ENCODE measurements around the gene GP1BB. TPM values are rescaled to one million over a fixed set of nuclear protein-coding genes. Genes with fewer than 3 reads are reported as not detected.
A peak's percentile ranks its signal among the peaks of the same experiment; 100 is the strongest.
"Not testable (repeated sequence)": the region's sequence is repeated elsewhere in the genome, so short reads cannot be mapped to it uniquely, and the experiment has no call there.

GP1BB gene
- total and polyA plus RNA-seq, 5 donors: 9.0 to 29.5 TPM; not detected in 3

DNA sequence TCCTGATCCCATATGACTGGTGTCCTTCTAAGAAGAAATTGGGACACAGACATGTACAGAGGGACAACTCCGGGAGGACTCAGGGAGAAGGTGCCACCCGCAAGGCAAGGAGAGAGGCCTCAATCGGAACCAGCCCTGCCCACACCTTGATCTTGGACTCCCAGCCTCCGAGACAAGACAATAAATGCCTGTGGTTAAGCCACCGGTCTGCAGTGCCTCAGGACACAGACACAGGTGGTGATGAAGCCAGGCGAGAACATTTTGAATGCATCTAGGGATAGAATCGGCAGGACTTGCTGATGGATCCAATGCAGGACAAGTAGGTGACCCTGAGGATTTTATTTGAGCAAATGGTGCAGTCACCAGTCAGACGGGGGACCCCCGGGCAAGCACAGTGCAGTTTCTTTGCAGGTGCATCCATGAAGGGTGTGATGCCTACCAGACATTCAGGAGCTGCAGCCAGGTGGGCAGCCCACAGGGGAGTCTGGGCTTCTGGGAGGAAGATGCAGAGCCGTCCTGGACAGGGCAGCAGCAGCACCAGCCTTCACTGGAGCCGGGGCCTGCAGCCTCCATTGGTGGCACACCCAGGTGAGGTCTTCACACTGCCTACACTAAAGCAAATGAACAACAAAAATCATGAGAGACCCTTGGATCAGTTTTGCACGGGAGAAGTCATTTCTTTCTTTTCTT, 29.2 kb upstream of the GP1BB start:
- H3K4me1 ChIP-seq (ENCODE audit: control insufficient read depth, insufficient read depth, low read length): no peaks in the 10 kb centered on the region
- H3K4me3 ChIP-seq (ENCODE audit: low read length): no peak overlapping the region
- 91% methylated on average over 12 of the region's 12 CpGs for WGBS
- ATAC-seq (no peak), DNase-seq (no peak)
- H3K9me3 ChIP-seq (ENCODE audit: control insufficient read depth, low read length): no peaks in the 10 kb centered on the region
- H3K27ac ChIP-seq (ENCODE audit: low read length): no peak overlapping the region
- intact Hi-C loops (cut with DNase I): no loop called here
- no peaks in the 10 kb centered on the region for H3K27me3 ChIP-seq (ENCODE audit: control insufficient read depth, insufficient read depth)

DNA sequence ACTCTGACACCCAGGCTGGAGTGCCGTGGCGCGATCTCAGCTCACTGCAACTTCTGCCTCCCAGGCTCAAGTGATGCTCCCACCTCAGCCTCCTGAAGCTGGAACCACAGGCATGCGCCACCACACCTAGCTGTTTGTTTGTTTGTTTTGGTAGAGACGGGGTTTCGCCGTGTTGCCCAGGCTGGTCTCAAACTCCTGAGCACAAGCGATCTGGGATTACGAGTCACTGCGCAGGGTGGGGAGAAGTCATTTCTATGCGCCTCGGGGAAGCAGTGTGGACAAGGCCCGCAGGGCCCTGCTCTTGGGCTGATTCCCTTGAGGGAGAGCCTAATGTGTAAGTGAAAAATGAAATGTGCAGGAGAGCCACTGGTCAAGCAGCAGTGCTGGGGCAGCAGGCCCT, 28.6 kb upstream of the GP1BB start:
- DNase-seq: no peak
- 89% methylated on average over 13 of the region's 13 CpGs for WGBS
- no peaks in the 10 kb centered on the region for H3K9me3 ChIP-seq (ENCODE audit: control insufficient read depth, low read length)
- H3K4me3 ChIP-seq (ENCODE audit: low read length): no peak overlapping the region
- no peak overlapping the region for H3K27ac ChIP-seq (ENCODE audit: low read length)
- intact Hi-C loops (cut with DNase I): no loop called here
- ATAC-seq: no peak
- H3K4me1 ChIP-seq (ENCODE audit: control insufficient read depth, insufficient read depth, low read length): no peaks in the 10 kb centered on the region
- H3K27me3 ChIP-seq (ENCODE audit: control insufficient read depth, insufficient read depth): no peaks in the 10 kb centered on the region

- DNase-seq: no peak
- intact Hi-C loops (cut with DNase I): no loop called here
- Histone ChIP-seq H3K27me3 (ENCODE audit: control insufficient read depth, insufficient read depth) (no peaks in the 10 kb centered on the region), H3K4me3 (ENCODE audit: low read length) (no peak overlapping the region), H3K4me1 (ENCODE audit: control insufficient read depth, insufficient read depth, low read length) (no peaks in the 10 kb centered on the region), H3K9me3 (ENCODE audit: control insufficient read depth, low read length) (no peaks in the 10 kb centered on the region), H3K27ac (ENCODE audit: low read length) (no peak overlapping the region)
- no peak for ATAC-seq
- 91% methylated on average over 2 of the region's 2 CpGs for WGBS
These were observed 26.6 kb upstream of the GP1BB start for GRCh38 chr22:19696504-19697276.

- DNase-seq; ATAC-seq; intact Hi-C loops (cut with DNase I); H3K4me1 ChIP-seq (ENCODE audit: control insufficient read depth, insufficient read depth, low read length); H3K4me3 ChIP-seq (ENCODE audit: low read length); H3K27ac ChIP-seq (ENCODE audit: low read length); H3K9me3 ChIP-seq (ENCODE audit: control insufficient read depth, low read length); H3K27me3 ChIP-seq (ENCODE audit: control insufficient read depth, insufficient read depth): not testable (repeated sequence)
- WGBS: 73% methylated on average over 1 of the region's 1 CpG
These were observed 25.5 kb upstream of the GP1BB start for GRCh38 chr22:19697871-19698270.

DNA sequence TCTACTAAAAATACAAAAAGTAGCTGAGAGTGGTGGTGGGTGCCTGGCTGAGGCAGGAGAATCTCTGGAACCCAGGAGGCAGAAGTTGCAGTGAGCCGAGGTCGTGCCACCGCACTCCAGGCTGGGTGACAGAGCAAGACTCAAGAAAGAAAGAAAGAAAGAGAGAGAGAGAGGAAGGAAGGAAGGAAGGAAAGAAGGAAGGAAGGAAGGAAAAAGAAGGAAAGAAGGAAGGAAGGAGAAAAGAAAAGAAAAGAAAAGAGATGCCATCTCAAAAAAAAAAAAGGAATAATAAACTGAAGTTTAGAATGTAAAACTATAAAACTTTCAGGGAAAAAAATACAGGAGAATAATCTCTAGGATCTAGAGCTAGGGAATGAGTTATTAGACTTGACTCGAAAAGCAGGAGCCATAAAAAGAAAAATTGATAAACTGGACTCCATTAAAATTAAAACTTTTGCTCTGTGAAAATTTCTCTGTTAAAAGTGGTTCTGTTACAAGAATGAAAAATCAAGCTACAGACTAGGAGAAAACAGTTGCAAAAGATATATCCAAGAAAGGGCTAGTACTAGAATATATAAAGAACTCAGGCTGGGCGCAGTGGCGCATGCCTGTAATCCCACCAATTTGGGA, 22.4 kb upstream of the GP1BB start:
- no peak overlapping the region for H3K4me3 ChIP-seq (ENCODE audit: low read length)
- intact Hi-C loops (cut with DNase I): no loop called here
- H3K9me3 ChIP-seq (ENCODE audit: control insufficient read depth, low read length): no peaks in the 10 kb centered on the region
- ATAC-seq: no peak
- DNase-seq: no peak
- no peaks in the 10 kb centered on the region for H3K4me1 ChIP-seq (ENCODE audit: control insufficient read depth, insufficient read depth, low read length)
- WGBS: 88% methylated on average over 6 of the region's 6 CpGs
- no peaks in the 10 kb centered on the region for H3K27me3 ChIP-seq (ENCODE audit: control insufficient read depth, insufficient read depth)
- no peak overlapping the region for H3K27ac ChIP-seq (ENCODE audit: low read length)

DNA sequence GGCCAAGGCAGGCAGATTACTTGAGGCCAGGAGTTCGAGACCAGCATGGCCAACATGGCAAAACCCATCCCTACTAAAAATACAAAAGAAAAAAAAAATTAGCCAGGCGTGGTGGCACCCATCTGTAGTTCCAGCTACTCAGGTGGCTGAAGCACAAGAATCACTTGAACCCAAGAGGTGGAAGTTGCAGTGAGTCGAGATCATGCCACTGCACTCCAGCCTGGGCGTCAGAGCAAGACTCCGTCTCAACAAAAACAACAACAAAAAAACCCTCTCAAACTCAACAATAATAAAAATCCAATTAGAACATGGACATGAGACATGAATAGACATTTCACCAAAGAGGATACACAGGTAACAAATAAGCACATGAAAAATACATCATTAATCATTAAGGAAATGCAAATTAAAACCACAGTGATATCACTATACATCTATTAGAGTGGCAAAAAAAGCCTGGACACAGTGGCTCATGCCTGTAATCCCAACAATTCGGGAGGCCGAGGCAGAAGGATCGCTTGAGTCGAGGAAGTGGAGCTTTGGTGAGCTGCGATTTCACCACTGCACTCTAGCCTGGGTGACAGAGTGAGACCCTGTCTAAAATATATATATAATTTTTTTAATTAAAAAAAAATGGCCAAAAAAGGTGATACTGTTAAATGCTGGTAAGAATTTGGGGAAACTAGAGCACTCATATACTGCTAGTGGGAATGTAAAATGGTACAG, 21.8 kb upstream of the GP1BB start:
- intact Hi-C loops (cut with DNase I): no loop called here
- H3K9me3 ChIP-seq (ENCODE audit: control insufficient read depth, low read length): no peaks in the 10 kb centered on the region
- H3K27me3 ChIP-seq (ENCODE audit: control insufficient read depth, insufficient read depth): no peaks in the 10 kb centered on the region
- H3K4me3 ChIP-seq (ENCODE audit: low read length): no peak overlapping the region
- H3K4me1 ChIP-seq (ENCODE audit: control insufficient read depth, insufficient read depth, low read length): no peaks in the 10 kb centered on the region
- no peak overlapping the region for H3K27ac ChIP-seq (ENCODE audit: low read length)
- WGBS: 86% methylated on average over 10 of the region's 10 CpGs
- DNase-seq (no peak), ATAC-seq (no peak)

DNA sequence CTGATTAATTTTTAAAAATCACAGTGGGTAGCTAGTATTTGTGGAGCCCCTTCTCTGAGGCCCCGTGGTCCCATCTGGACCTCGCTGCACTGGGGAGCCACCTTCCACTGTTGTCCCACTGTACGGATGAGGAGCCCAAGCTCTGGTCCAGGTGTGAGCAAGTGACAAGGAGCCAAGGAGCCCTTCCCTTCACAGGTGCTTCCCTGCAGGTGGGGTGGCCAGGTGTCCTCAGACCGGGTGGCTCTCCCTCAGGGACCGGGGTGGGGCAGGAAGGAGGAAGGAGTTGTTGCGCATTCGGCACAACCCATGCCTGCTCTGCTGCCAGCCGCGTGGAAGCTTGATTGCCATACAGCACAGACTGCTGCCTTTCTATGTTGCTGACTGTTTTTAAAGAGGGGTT, 19.5 kb upstream of the GP1BB start:
- DNase-seq (no peak), ATAC-seq (no peak)
- H3K27me3 ChIP-seq (ENCODE audit: control insufficient read depth, insufficient read depth): no peaks in the 10 kb centered on the region
- H3K27ac ChIP-seq (ENCODE audit: low read length): no peak overlapping the region
- intact Hi-C loops (cut with DNase I): no loop called here
- no peaks in the 10 kb centered on the region for H3K9me3 ChIP-seq (ENCODE audit: control insufficient read depth, low read length)
- no peaks in the 10 kb centered on the region for H3K4me1 ChIP-seq (ENCODE audit: control insufficient read depth, insufficient read depth, low read length)
- H3K4me3 ChIP-seq (ENCODE audit: low read length): no peak overlapping the region
- WGBS: 69% methylated on average over 9 of the region's 9 CpGs

- no peak overlapping the region for H3K4me3 ChIP-seq (ENCODE audit: low read length)
- 77% methylated on average over 15 of the region's 15 CpGs for WGBS
- DNase-seq (no peak), ATAC-seq (no peak)
- H3K4me1 ChIP-seq (ENCODE audit: control insufficient read depth, insufficient read depth, low read length): no peaks in the 10 kb centered on the region
- H3K27ac ChIP-seq (ENCODE audit: low read length): no peak overlapping the region
- H3K27me3 ChIP-seq (ENCODE audit: control insufficient read depth, insufficient read depth): no peaks in the 10 kb centered on the region
- intact Hi-C loops (cut with DNase I): no loop called here
- no peaks in the 10 kb centered on the region for H3K9me3 ChIP-seq (ENCODE audit: control insufficient read depth, low read length)
These were observed 18.9 kb upstream of the GP1BB start for GRCh38 chr22:19704355-19705015.

GRCh38 chr22:19705181-19705934, 18.0 kb upstream of the GP1BB start:
- Histone ChIP-seq H3K27me3 (ENCODE audit: control insufficient read depth, insufficient read depth) (no peaks in the 10 kb centered on the region), H3K4me3 (ENCODE audit: low read length) (no peak overlapping the region), H3K27ac (ENCODE audit: low read length) (no peak overlapping the region), H3K4me1 (ENCODE audit: control insufficient read depth, insufficient read depth, low read length) (no peaks in the 10 kb centered on the region), H3K9me3 (ENCODE audit: control insufficient read depth, low read length) (no peaks in the 10 kb centered on the region)
- 65% methylated on average over 14 of the region's 14 CpGs for WGBS
- ATAC-seq (no peak), DNase-seq (peak in 1 of 3 donors; percentile 50)
- intact Hi-C loops (cut with DNase I): no loop called here

DNA sequence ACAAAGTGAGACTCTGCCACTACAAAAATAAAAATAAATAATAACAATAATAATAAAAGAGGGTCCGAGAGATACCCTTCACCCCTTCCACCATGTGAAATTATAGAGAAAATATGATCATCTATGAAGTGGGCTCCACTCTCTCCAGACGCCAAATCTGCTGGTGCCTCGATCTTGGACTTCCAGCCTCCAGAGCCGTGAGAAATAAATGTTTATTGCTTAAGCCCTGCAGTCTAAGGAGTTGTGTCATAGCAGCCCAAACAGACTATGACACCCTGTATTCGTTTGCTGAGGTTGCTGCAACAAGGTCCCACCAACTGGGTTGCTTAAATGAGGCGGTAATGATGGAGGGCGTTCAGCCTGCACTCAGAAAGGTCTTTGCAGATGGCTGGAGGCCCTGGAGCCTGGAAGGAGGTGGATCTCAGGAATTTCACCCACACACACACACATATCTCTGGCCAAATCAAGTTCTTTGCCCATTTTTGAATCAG, 16.6 kb upstream of the GP1BB start:
- intact Hi-C loops (cut with DNase I): no loop called here
- WGBS: 86% methylated on average over 7 of the region's 7 CpGs
- Histone ChIP-seq H3K9me3 (ENCODE audit: control insufficient read depth, low read length) (no peaks in the 10 kb centered on the region), H3K27ac (ENCODE audit: low read length) (no peak overlapping the region), H3K27me3 (ENCODE audit: control insufficient read depth, insufficient read depth) (no peaks in the 10 kb centered on the region), H3K4me3 (ENCODE audit: low read length) (no peak overlapping the region), H3K4me1 (ENCODE audit: control insufficient read depth, insufficient read depth, low read length) (no peaks in the 10 kb centered on the region)
- DNase-seq: no peak
- ATAC-seq: no peak
